Upper lobe of left lung (tissue), 4 donors: Measurements from ENCODE around the gene SHMT1.

ENCODE experiments used
- POLR2AphosphoS5 ChIP-seq, 2 donors: sonication (generic); formaldehyde crosslinking; IDR thresholded peaks; one replicate each; pipeline ENCODE4 v1.5.1; 2017; ENCODE audit warnings: antibody characterized with exemption in 2 of 2
- TF ChIP-seq, protein P1 (sequence below), 6 experiments: fragments of 450-650 bp in 4 of 6; fragments of 200-600 bp in 2 of 6; sonication (generic) in 2 of 6; IDR thresholded peaks; one replicate each; pipeline ENCODE4 v1.5.1; 2016 to 2019; ENCODE audit warnings: antibody characterized with exemption in 6 of 6

- no peak for TF ChIP-seq POLR2AphosphoS5 (IDR thresholded peaks at IDR 0.05)
- TF ChIP-seq, protein P1, sequence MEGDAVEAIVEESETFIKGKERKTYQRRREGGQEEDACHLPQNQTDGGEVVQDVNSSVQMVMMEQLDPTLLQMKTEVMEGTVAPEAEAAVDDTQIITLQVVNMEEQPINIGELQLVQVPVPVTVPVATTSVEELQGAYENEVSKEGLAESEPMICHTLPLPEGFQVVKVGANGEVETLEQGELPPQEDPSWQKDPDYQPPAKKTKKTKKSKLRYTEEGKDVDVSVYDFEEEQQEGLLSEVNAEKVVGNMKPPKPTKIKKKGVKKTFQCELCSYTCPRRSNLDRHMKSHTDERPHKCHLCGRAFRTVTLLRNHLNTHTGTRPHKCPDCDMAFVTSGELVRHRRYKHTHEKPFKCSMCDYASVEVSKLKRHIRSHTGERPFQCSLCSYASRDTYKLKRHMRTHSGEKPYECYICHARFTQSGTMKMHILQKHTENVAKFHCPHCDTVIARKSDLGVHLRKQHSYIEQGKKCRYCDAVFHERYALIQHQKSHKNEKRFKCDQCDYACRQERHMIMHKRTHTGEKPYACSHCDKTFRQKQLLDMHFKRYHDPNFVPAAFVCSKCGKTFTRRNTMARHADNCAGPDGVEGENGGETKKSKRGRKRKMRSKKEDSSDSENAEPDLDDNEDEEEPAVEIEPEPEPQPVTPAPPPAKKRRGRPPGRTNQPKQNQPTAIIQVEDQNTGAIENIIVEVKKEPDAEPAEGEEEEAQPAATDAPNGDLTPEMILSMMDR (IDR thresholded peaks at IDR 0.05), result no peak
These were observed 47.4 kb downstream of the SHMT1 start for GRCh38 chr17:18315961-18316360.
